Panc1 (cell line): ENCODE results near the gene MYO3B.

Experiments
- CTCF ChIP-seq: fragments of 450-650 bp; IDR thresholded peaks from 2 replicates; pipeline ENCODE4 v1.5.1; 2017; ENCODE audit warnings: mild to moderate bottlenecking
- POLR2AphosphoS5 ChIP-seq: IDR thresholded peaks from 2 replicates; pipeline ENCODE4 v1.6.1; 2012; ENCODE audit warnings: mild to moderate bottlenecking, low read depth, low read length, moderate library complexity
- SIN3A ChIP-seq: IDR thresholded peaks from 2 replicates; pipeline ENCODE4 v1.6.1; 2012; ENCODE audit warnings: low read depth, mild to moderate bottlenecking, low read length, moderate library complexity, borderline replicate concordance; ENCODE audit not compliant: insufficient read depth

- TF ChIP-seq CTCF (no peak), POLR2AphosphoS5 (no peak), SIN3A (no peak)
Measured at GRCh38 chr2:170488807-170489206, 310.9 kb downstream of the MYO3B start.
